HG03108 (cell line): ENCODE data around the gene ZSCAN1.
A peak's percentile ranks its signal among the peaks of the same experiment; 100 is the strongest.

Experiments used
- ATAC-seq: cut with Tn5 transposase; IDR thresholded peaks from one replicate; pipeline ENCODE4 v1.9.1; 2021; ENCODE audit warnings: moderate library complexity; ENCODE audit not compliant: unreplicated experiment

Gene ZSCAN1

DNA sequence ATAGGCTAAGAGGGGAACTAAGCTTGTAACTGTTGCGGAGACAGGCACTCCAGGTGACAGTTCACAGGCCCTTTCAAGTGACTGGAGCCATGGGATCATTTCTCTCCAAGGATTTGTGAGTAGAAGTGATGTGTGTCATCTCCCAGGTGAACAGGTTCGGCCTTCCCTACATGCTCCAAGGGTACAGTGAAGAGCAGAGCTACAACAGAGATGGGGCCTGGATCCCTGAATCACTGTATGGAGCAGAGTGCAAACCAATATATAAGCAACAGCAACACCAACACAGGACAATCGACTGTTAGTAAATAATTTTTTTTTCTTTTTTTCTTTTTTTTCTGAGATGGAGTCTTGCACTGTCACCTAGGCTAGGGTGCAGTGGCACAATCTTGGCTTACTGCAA is 49.2 kb downstream of the ZSCAN1 start:
- ATAC-seq = no peak

DNA sequence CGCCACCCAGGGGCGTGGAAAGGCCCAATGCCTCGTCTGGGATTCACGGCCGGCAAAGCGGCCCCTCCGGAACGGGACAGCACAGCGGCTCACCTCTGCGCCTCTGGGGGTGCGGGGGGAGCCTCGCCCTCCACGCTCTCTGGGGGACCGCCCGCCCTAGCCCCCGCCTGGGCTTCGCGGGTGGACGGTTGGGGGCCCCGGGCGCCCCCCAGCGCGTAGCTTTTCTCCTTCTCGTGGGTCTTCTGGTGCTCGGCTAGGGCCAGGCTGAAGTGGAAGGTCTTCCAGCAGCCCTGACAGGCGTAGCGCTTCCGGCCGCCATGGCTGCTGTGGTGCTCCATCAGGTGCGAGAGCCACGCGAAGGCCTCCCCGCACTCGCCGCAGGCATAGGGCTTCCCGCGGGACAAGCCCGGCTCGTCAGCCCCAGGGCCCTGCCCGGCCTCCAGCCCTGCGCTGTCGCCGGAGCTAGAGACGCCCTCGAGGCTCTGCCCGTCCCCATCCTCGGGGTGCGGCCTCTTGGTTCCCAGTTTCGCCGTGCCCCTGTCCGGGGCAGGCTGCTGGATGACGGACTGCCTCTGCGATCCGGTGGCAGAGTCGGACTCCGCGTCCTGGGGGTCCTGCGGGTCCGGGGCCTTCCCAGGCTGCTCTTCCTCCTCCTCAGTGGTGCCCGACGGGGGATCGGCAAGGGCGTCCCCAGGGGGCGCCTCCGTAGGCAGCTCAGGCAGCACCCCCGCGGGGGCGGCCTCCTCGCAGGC is 50.9 kb downstream of the ZSCAN1 start:
- no peak for ATAC-seq

GRCh38 chr19:58085348-58085875 is 51.6 kb downstream of the ZSCAN1 start:
- ATAC-seq = no peak

DNA sequence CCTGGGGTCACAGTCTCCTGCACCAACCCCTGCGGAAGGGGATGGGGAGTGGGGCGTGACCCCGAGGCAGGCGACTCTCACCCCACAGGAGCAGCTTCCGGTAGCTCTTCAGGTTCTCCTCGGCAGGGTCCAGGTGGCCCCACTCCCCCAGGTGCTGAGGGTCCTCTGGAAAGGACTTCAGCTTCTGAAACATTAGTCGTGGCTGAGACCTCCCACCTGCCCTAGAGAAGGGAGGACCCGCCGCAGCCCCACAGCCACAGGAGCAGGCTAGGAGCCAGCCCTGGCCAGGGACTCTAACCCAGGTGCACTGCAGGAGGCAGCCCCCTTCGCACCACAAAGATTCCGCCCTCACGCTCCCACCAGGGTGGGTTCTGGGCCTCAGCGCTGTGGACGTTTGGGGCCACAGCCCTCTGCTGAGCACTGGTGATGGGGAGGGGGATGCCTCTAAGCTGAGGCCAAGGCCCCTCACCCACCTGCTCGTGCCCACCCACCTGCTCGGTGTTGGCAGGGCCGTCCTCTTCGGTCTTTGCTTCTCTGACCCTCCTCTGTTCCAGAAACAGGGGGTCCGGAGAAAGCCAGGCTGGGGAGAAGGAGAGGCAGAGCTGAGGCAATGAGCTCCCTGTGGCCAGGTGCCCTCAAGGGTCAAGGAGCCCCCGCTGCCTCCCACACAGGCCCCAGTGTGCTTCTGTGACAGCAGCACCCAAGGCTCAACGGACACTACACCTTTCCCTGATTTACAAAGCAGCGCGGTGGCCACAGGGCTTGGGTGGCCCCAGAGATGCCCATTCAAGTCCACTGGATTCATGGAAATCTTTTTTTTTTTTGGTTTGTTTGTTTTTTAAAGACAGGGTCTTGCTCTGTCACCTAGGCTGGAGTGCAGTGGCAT is 53.2 kb downstream of the ZSCAN1 start:
- ATAC-seq = no peak

DNA sequence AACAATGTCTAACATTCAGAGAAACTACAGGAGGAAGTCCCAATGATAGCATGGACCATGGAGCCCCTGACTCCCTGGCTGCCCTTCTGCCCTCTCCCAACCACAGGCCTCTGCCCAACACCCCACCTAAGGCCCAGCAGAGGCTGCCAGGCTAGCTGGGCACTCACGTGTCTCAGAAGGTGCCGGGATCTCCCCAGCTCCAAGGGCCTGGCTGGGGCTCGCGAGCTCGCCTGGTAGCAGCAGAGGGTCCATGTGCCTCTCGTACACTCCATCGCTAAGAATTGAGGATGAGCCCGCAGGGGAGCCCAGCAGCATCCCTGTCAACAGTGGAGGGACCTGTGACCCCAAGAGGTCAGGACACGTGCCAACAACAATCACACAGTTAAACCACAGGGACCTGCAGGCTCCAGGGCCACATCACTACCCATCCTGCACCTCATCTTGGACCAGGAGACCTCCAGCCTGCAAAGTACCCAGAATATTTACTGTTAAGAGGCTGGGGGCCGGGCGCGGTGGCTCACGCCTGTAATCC is 54.8 kb downstream of the ZSCAN1 start:
- no peak for ATAC-seq

GRCh38 chr19:58089846-58090245 is 56.0 kb downstream of the ZSCAN1 start:
- no peak for ATAC-seq

DNA sequence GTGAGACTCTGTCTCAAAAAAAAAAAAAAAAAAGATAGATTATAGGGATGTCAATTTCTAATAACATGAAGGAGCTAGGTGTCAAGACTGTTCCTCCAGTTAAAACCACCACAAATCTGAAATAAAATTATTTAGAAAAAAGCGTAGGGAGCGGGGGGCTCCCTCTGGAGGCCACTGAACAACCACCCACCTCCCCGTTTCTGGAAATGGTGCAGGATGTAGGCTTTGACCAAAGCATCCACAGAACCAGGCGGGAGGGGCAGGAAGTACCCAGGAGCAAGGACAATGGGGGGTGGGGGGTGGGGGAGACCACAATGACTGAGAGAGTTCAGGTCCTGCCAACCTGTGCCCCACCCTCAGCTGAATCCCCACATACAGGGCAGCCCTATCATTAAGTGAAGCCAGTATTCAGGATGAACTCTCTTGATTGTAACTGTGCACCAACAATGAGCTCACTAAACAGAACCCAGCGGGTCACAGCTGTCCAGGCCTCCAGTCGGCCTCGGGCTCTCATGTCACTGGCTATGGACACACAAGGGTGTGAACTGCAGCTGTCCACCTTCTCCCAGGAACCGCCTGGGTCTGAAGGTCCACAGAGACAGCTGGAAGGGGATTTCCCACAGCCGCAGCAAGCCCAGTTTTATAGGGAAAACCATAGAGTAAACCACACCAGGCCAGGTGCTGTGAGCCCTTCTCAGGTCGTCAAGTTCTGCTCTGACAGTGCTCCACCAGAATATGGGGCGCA is 57.6 kb downstream of the ZSCAN1 start:
- no peak for ATAC-seq

GRCh38 chr19:58093071-58093470 is 59.2 kb downstream of the ZSCAN1 start:
- ATAC-seq = no peak

- no peak for ATAC-seq
Observed at GRCh38 chr19:58095328-58095727, 61.5 kb downstream of the ZSCAN1 start.

- ATAC-seq = no peak
Observed at GRCh38 chr19:58096884-58097283, 63.1 kb downstream of the ZSCAN1 start.

GRCh38 chr19:58097349-58097748 is 63.5 kb downstream of the ZSCAN1 start:
- ATAC-seq = no peak

- ATAC-seq = peak; percentile 80
Observed at GRCh38 chr19:58097781-58098681, 64.2 kb downstream of the ZSCAN1 start, which contains the start of gene ZSCAN18. Gene ZSCAN18 (minus strand): TSS chr19:58098231. CDS start chr19:58090267, 7,964 bp downstream.

DNA sequence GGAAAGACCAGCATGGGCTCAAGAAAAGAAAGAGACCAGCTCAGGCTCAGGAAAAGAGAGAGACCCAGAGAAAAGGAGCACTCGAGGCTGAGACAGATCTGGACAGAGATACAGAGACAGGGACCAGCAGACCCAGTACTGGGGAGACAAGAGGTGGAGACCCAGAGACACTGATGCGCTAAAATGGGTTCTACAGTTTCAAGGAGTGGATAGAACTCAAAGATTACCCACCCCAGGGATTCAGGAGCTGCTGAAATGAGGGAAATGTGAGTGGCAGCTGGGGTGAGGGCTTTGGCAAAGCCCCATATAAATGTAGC is 64.8 kb downstream of the ZSCAN1 start:
- ATAC-seq = no peak
